DMS153 treated with DMSO at 0.1 percent for 48 hours (cell line): Measurements from ENCODE around the gene PIK3R1.
"Not testable (repeated sequence)": the region's sequence is repeated elsewhere in the genome, so short reads cannot be mapped to it uniquely, and the experiment has no call there.

ENCODE experiments used
- DNase-seq: peaks from one replicate; lab custom pipeline; 2025; ENCODE audit not compliant: unreplicated experiment; lab: John Stamatoyannopoulos, UW

The PIK3R1 gene

DNA sequence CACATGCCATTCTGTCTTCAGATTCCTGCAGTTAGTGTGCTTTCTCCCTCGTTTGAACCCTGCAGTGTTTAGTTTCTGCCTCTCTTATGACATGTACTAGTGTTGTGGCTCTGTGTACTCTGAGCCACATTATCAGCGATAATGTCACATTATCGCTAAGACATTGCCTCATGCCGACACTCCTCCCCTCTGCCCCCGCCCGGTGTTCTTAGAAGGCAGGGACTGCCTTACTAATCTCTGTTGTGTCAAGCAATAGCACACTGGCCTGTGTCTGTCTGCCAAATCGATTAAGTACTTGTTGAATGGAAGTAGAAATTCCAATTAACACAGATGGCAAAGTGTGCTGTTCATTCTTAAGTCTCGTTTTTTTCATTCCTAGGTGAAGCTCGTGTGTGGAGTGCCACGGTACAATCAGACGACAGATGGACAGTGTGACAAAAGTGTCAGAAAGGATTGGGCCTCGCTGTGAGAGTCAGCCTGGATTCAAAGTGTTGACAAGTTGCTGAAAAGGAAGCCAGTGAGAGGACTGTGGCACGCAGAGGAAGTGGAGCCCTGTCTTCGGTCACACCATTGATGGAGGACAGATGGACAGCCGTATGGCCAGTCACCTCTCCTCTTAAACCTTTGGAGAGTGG lies 10.5 kb downstream of the PIK3R1 start:
- no peak for DNase-seq

DNA sequence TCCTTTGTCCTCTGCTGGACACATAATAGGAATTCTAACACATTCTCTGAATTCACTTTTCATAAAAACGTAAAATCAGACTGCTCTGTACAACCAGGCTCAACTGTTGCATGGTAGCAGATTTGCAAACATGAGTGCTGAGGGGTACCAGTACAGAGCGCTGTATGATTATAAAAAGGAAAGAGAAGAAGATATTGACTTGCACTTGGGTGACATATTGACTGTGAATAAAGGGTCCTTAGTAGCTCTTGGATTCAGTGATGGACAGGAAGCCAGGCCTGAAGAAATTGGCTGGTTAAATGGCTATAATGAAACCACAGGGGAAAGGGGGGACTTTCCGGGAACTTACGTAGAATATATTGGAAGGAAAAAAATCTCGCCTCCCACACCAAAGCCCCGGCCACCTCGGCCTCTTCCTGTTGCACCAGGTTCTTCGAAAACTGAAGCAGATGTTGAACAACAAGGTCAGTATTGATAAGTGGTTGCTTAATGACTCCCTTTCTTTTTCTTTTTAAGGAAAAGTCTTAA lies 11.1 kb downstream of the PIK3R1 start:
- DNase-seq, result no peak

GRCh38 chr5:68227532-68228160 lies 12.1 kb downstream of the PIK3R1 start:
- DNase-seq, result no peak

DNA sequence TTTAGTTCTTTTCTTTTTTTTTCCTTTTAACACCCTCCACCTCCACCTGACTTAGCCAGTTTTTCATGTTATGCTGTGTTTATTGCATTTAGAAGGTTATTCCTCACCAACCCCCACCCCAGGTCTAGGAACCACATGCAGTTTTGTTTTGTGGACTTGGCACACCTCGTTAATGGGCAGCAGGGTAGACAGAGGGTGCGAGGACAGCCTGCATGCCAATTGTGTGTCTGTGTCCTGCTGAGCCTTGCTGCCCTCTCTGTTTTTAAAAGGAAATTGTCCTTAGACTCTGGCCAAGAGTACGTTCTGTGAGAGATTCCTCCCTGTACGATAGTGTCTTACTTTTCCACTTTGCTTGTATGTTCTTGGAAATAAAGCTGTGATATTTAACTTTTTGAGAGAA lies 13.9 kb downstream of the PIK3R1 start:
- no peak for DNase-seq

DNA sequence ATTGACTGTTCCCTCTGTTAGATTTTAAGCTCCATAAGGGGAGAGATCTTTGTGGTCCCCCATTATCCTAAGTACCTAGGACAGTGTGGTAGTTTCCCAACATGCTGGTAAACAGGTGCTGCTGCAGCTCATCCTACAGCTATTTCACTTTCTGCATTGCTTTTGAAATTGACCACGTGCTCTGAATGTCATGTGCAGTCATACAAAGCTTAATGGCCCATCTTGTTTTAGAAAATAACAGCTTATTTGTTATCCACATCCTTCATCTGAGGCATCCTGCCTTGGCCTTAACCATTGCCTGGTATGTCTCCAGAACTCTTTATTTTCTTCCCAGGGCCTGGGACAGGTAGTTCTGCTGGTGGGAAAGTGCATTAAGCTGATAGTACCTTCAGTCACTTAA lies 14.7 kb downstream of the PIK3R1 start:
- no peak for DNase-seq

- DNase-seq, result no peak
Observed at GRCh38 chr5:68231414-68232076, 16.0 kb downstream of the PIK3R1 start.

GRCh38 chr5:68232277-68232676 lies 16.7 kb downstream of the PIK3R1 start:
- no peak for DNase-seq

DNA sequence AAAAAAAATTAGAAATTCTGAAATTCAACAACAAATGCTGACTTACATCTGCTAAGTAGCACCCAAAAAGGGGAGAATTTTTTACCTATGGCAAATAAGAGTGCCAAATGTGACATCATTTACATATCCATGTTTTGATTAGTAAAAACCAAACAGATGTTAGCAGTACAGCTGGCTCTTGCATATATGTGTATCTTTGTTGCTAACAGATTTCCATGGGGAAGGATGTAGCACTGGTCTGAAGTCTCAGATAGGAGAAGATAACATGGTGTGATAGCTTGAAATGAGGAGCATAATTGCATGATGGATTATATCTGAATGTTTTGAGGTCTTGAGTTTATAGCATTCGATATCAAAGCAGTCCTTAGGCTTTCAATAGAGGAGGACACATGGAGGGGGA lies 17.5 kb downstream of the PIK3R1 start:
- DNase-seq, result no peak

- DNase-seq, result not testable (repeated sequence)
Observed at GRCh38 chr5:68235229-68235628, 19.7 kb downstream of the PIK3R1 start.

DNA sequence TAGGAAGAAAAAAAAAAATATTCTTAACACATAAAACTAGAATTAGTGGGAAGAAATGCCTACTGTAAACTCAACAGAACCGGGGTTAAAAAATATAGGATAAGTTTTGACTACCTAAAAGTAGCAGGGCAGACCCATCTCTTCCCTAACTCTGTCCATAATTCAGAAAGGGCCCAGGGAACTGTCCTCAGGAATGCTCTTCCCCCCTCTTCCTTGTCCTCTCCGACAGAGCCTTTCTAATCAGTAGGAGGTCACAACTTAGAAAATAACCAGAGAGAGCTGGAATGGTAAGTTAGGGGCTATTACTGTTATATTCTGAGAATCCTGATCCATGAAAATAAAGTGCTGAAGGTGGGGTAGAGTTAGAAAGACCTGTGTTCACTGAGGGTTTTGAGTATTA lies 22.2 kb downstream of the PIK3R1 start:
- DNase-seq, result no peak

DNA sequence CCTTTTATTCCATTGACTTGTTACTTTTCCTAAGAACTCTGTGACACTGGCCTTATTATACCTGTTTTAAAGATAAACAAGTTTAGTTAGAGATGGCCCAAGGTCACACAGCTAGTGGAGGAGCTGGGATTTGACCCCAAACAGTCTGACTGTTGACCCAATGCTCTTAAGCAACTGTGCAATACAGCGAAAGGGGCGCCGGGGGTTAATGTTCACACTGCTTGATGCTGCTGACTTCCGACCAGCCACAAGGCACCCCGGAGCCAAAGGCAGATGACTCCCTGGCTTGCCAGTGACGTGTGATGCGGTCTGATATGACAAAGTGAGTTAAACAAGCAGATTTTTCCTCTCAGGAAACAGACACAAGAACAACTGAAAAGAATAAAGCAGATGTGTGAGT lies 23.9 kb downstream of the PIK3R1 start:
- no peak for DNase-seq

DNA sequence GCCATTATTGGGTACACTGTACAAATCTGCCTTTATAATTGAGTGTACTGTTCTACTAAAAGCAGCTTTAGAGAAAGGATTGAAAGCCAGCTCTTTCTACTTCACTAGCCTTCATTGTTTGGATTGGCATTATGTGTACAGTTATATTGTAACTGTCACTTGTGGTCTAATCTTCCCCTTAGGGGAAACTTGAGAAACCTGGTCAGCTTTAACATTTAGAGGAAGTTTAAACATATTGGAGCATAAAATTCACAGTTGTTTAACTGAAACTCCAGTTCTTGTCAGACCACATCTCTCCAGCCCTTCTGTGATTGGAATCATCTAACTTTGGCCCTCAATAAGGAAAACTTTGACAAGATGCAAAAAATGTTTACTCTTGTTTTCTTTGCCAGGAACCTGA lies 24.6 kb downstream of the PIK3R1 start:
- DNase-seq, result no peak

DNA sequence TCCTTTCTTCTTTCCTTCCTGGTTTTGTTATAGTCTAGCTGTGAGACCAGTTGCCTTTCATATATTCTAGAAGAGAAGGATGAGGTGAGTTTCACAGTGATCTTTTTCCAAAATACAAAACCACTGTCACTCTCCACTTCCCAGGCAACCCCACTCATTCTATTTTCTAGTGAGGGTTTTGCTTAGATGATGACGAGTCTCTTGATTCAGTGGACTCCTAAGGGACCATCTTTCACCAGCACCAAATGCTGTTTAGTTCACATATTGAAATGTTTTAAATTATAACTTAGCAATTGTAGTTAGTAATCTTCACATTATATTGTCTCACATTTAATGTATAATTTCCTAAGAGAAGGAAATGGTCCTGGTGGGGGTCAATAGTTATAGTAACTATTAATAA lies 25.2 kb downstream of the PIK3R1 start:
- no peak for DNase-seq

GRCh38 chr5:68242743-68243142 lies 27.2 kb downstream of the PIK3R1 start:
- DNase-seq, result no peak

DNA sequence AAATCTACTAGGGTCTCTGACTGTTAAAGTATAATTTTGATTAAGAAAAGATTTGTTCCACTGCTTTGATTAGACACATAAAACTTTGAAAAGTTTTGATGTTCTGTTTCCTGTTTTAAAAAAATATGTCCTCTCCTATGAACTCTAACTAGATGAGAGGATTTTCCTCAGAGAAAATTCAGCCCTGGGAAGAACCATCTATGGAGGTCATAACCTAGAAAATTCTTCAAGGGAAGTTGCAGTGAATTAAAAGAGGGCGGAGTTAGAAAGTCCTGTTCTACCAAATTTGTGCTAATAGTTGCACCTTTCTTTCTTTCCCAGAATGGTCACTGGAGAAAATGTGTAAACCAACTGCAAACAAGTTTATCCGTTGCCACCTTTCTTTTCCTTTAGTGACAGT lies 27.7 kb downstream of the PIK3R1 start:
- DNase-seq, result no peak

DNA sequence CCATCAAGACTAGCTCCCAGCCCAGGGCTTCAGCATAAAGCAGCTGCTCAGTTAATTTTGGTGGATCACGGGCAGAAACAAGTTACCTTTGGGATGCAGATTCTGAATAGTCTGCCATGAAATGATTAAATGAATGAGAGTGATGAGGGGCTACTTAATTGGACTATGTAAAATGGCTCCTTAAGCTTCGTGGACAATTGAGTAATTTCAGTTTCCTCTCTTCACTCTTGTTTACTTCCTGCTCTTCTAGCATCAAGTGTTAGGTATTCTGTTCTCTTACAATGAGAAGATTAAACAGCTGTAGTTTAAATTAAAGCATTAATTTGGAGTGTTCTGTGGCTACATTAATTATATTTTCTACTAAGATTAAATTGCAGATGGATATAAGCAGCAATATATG lies 28.1 kb downstream of the PIK3R1 start:
- DNase-seq, result no peak

- no peak for DNase-seq
Observed at GRCh38 chr5:68245319-68245718, 29.8 kb downstream of the PIK3R1 start.

DNA sequence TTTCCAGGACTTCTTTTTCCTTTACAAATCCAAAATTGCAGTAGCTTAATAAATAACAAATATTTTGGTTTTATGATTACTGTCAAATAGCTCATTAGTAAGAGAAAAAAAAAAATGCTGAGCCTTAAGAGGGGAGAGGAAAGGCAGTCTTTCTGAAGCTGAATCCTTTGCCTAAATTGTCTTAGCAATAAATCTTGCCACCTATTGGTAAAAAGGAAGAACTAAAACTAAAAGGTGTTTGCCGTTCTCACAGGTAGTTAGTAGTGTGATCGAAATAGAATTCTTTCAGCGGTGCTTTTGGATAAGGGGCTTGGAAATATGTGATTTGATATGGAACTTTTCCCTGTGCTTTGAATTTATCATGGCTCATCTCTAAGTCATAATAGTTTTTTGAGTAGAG lies 31.2 kb downstream of the PIK3R1 start:
- DNase-seq, result no peak

- no peak for DNase-seq
Observed at GRCh38 chr5:68247627-68248026, 32.1 kb downstream of the PIK3R1 start.

- no peak for DNase-seq
Observed at GRCh38 chr5:68248896-68249295, 33.3 kb downstream of the PIK3R1 start.

DNA sequence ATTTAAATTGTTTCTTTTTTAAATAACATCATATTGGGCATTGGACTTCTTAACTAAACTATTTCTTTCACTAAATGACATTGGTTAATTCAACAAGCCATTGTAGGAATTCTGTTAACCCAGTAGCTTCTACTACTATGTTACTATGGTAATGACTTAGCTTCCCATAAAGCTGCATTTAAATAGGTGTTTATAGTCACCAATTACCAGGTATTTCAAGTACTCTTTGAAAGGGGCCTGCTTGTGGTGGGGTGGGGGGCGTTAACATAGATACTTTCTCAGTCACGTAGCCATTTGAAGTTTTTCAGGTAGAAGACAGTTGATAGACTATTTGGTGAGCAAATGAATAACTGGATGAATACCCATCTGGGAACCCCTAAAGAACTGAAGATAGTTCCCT lies 34.0 kb downstream of the PIK3R1 start:
- no peak for DNase-seq

DNA sequence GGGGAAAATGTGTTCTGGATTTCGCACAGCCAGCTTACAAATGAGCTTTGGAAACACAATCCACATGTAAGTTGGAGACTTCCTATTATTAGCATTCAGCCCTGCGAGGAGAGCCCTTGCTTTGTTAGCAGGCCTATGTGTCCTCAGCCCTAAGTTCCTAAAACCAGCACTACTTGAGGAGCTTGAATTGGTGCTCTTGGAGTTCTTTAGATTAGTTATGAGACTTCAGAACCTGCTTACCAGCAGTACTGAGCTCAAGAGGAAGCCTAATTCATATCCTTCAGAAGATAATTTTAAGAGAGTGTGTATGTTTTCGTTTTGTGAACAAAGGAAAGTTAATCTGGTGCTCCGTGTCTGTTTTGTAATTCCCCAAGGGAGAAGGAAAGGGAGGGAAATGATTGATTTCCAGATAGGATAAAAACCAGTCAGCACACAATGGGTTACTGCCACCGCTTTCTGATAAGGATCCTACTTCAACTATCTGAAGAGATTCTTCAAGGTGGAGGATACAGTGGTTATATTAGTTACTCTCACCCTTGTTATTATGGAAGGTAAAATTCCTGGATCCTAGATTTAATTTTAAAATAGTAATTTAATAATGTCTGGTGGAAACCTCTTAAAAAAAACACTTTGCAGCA lies 35.2 kb downstream of the PIK3R1 start:
- DNase-seq, result no peak
